C4-2B (cell line): Measurements from ENCODE around the gene TNFRSF8.

Source experiments
- CTCF ChIP-seq: fragments of 450-650 bp; conservative IDR thresholded peaks from 2 replicates; pipeline ENCODE4 v1.5.1; 2017; ENCODE audit warnings: mild to moderate bottlenecking
- ZFX ChIP-seq: fragments of 450-650 bp; IDR thresholded peaks from 2 replicates; pipeline ENCODE4 v1.6.1; 2017

- TF ChIP-seq CTCF (no peak), ZFX (no peak)
Observed at GRCh38 chr1:12034381-12034801, 28.7 kb upstream of the TNFRSF8 start.
